ENCODE measurements around the gene COPRS. TPM values are rescaled to one million over a fixed set of nuclear protein-coding genes. Genes with fewer than 3 reads are reported as not detected.
A peak's percentile ranks its signal among the peaks of the same experiment; 100 is the strongest.

COPRS gene
- total RNA-seq (100 to 1,000 TPM; 138 to 142 TPM), polyA plus RNA-seq (ENCODE audit: insufficient read depth, low read depth, low replicate concordance) (485 TPM)
- long read RNA-seq, donor 1, transcript COPRS-201 (4 exons, 968 nt), result major isoform, 54 of 55 reads
- long read RNA-seq, donor 1, partial matches to known transcripts, result 0 of 55 reads
- long read RNA-seq, donor 1, other reads (novel, unspliced or antisense), result 0 of 55 reads
- long read RNA-seq, donor 2, transcript COPRS-201 (4 exons, 968 nt), result major isoform, 24 of 44 reads
- long read RNA-seq, donor 2, partial matches to known transcripts, result 18 of 44 reads
- long read RNA-seq, donor 2, other reads (novel, unspliced or antisense), result 0 of 44 reads

GRCh38 chr17:31858642-31859486 is at the start of gene COPRS:
TSS of gene COPRS (minus strand) at chr17:31859244. CDS start at chr17:31859199, 45 bp downstream.
- Histone ChIP-seq H3K9me3 (no peaks in the 10 kb centered on the region), H3K4me1 (peaks cover 13% of the 10 kb centered on the region), H3K4me3 (peak within 1 kb of the TSS; percentile 65 to 84), H3K36me3 (ENCODE audit: low read depth, missing control alignments) (no peaks in the 10 kb centered on the region), H3K27ac (peak within 1 kb of the TSS; percentile 36 to 74), H3K27me3 (no peaks in the 10 kb centered on the region)
- DNase-seq, result peak; percentile 92
- 0 to 1% methylated on average over 29 to 39 of the region's 100 CpGs for WGBS, 2 donors
- intact Hi-C loops (cut with DNase I; ENCODE audit: low total_unique reads), result no loop called here
- no peak for TF ChIP-seq POLR2A (IDR thresholded peaks at IDR 0.05)
- no peak for TF ChIP-seq CTCF (IDR thresholded peaks at IDR 0.05)

GRCh38 chr17:31908386-31908785 is 49.3 kb upstream of the COPRS start:
- Histone ChIP-seq H3K9me3 (no peaks in the 10 kb centered on the region), H3K4me3 (no peak overlapping the region), H3K4me1 (no peaks in the 10 kb centered on the region), H3K27me3 (no peaks in the 10 kb centered on the region), H3K27ac (no peak overlapping the region), H3K36me3 (ENCODE audit: low read depth, missing control alignments) (no peaks in the 10 kb centered on the region)
- intact Hi-C loops (cut with DNase I; ENCODE audit: low total_unique reads), result no loop called here
- DNase-seq, result no peak
- TF ChIP-seq CTCF (IDR thresholded peaks at IDR 0.05) (no peak), POLR2A (IDR thresholded peaks at IDR 0.05) (no peak)

- H3K9me3 ChIP-seq, result no peaks in the 10 kb centered on the region
- TF ChIP-seq CTCF (IDR thresholded peaks at IDR 0.05) (no peak), POLR2A (IDR thresholded peaks at IDR 0.05) (no peak)
- intact Hi-C loops (cut with DNase I; ENCODE audit: low total_unique reads), result no loop called here
- WGBS, 2 donors, result 23 to 38% methylated on average over 7 of the region's 7 CpGs
- H3K27me3 ChIP-seq, result no peaks in the 10 kb centered on the region
- H3K27ac ChIP-seq, result no peak overlapping the region
- no peaks in the 10 kb centered on the region for H3K4me1 ChIP-seq
- DNase-seq, result peak; percentile 55
- no peak overlapping the region for H3K4me3 ChIP-seq
- no peaks in the 10 kb centered on the region for H3K36me3 ChIP-seq (ENCODE audit: low read depth, missing control alignments)
Measured at GRCh38 chr17:31907342-31907962, 48.4 kb upstream of the COPRS start.

- no peak for DNase-seq
- Histone ChIP-seq H3K27ac (no peak overlapping the region), H3K4me3 (no peak overlapping the region), H3K36me3 (ENCODE audit: low read depth, missing control alignments) (no peaks in the 10 kb centered on the region), H3K4me1 (no peaks in the 10 kb centered on the region), H3K27me3 (no peaks in the 10 kb centered on the region), H3K9me3 (no peaks in the 10 kb centered on the region)
- TF ChIP-seq POLR2A (IDR thresholded peaks at IDR 0.05), result no peak
- TF ChIP-seq CTCF (IDR thresholded peaks at IDR 0.05), result no peak
- WGBS, 2 donors, result 93 to 97% methylated on average over 16 of the region's 16 CpGs
- intact Hi-C loops (cut with DNase I; ENCODE audit: low total_unique reads), result no loop called here
Measured at GRCh38 chr17:31903401-31903800, 44.4 kb upstream of the COPRS start.

Data from testis (tissue), 5 donors.